CD4-positive, alpha-beta T cell treated with Interleukin-4 for 4 hours (primary cell): ENCODE results near the gene OMP.
A peak's percentile ranks its signal among the peaks of the same experiment; 100 is the strongest.

Experiments
- DNase-seq: peaks from one replicate; pipeline ENCODE4 v3.0.0-alpha.2; 2020

OMP gene

GRCh38 chr11:77144196-77144856, 41.7 kb downstream of the OMP start:
- DNase-seq = no peak

DNA sequence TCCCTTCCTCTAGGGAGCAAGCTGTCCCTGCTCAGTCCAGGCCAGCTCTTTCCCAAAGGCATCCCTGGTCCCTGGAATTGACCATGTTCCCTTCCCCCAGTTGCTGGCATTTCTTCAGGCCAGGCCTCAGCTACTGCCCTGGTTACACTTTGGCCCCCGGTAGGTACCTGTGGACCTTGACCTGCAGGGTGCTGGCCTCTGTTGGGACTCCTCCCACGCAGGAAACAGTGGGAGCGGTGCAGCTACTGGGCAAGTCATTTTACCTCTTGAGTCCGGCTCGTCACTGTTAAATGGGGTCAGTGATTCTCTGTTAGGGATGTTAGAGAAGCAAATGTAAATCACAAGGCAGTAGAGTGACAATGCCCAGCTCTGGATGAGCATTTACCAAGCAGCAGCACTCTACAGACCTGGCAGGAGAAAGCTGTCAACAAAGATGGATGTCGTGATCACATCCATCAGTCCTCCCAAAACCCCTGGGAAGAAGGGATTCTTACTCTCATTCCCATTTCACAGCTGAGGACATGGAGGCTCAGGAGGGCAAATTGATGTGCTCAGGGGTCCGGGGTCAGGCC, 42.3 kb downstream of the OMP start:
- no peak for DNase-seq

GRCh38 chr11:77146261-77147035, 43.8 kb downstream of the OMP start:
- DNase-seq = no peak

DNA sequence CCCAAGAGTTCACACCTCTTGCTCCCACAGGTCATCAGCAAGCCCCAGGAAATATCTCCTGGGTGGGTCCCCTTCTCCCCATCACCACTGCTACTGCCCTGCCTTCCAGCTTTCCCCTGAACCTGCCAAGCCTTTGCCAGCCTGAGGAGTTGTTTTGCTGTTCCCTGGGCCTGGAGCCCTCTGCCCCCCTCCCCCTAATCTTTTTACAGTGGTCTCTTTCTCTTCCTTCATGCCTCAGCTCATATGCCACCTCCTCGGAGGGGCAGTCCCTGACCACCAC, 44.3 kb downstream of the OMP start:
- no peak for DNase-seq

DNA sequence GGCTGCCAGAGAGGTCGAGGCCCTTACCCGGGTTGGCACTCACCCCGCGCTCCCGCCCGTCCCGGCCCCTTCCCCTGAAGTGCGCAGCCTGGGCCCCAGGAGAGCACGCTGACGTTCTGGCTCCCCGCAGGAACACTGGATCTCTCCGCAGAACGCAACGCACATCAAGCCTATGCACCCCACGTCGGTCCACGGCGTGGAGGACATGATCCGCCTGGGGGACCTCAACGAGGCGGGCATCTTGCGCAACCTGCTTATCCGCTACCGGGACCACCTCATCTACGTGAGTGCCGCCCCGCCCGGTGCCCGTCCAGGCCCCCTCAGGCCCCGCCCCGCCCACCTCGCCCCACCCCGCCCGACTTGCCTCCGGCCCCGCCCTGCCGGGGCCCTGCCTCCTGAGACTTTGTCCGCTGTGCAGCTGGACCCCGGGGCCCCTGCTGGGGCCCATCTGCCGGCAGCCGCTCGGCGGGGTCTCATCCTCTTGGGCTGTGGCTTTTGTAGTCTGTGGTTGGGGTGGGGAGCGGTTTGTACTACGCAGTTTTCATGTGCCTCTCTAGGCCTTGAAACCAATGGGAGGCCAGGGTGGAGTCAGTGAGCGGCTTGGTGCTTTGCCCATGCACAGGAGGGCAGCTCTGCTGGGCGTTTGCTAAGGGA, 45.2 kb downstream of the OMP start:
- DNase-seq = peak; percentile 30

- no peak for DNase-seq
These were observed 46.5 kb downstream of the OMP start for GRCh38 chr11:77148963-77149715.

GRCh38 chr11:77149716-77150392, 47.2 kb downstream of the OMP start:
- no peak for DNase-seq

DNA sequence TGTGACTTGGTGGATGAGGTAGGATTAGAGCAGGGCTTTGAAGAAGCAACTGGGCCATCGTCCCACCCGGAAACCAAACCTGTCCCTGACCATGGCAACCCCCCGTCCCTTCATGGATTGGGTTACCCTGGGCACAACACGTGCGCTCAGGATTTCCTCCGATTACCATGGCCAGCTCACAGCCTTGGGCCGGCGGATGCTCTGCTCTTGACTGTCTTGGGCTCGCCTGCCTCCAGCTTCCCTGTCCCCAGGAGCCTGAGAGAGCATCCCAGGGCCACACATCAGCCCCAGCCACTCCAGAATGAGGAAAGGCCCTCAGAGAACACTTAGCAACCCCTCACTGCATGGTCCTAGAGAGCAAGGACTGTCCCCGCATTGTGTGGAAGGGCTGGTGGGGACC, 48.2 kb downstream of the OMP start:
- no peak for DNase-seq

DNA sequence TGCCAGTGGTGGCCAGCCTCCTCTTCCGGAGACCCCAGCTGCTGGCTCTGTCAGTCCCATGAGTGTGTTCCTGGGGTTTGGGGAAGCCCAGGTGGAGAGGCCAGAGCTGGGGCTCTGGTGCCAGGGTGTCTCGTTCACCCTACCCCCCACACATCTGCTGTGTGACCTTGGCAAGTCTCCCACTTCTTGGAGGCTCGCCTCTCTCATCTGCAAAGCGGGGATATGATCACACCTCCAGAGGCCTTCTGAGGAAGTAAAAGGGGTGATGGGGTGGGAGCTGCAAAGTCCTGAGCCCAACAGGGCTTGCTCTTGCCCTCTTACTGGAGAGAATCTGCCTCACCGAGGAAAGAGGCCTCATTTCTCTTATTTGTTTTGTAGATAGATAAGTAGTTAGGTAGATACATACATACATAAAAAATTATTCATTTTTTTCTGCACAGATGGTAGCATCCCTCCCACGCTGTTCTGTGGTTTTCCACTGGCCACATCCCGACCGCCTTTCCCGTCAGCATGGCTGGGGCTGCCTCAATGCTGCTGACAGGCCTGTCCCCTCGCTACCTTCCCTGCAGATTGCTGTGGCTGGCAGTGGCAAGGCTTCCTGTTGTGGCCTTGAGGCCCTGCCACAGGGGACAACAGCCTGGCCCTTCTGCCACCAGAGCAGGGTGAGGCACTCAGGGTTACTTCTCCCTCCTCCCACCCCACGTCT, 49.3 kb downstream of the OMP start:
- peak; percentile 34 for DNase-seq

DNA sequence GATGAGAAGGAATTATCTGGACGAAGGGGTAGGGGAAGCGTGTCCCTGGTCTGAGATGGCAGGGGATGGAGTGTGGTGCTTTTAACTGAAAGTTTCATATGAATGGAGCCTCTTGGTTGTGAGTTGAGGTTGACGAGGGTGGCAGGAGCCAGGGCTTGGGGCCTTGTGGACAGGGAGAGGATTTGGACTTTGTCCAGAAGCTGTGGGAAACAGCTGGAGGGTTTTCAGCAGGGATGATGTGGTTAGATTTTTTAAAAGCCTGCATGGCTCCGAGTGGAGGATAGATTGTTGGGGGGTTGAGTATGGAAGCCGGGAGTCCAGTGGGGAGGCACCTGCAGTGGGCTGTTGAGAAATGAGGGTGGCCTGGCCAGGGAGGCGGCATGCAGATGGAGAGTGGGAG, 50.2 kb downstream of the OMP start:
- no peak for DNase-seq
